Stimulated activated CD4-positive, alpha-beta T cell treated with anti-CD3 and anti-CD28 coated beads, Interleukin-1b, Interleukin-23, amount 100 ng/mL, for 4 hours (primary cell): ENCODE results near the gene HLA-B.
A peak's percentile ranks its signal among the peaks of the same experiment; 100 is the strongest.

Experiments
- DNase-seq, 2 donors: peaks; one replicate each; pipeline ENCODE4 v3.0.0-alpha.2; 2020; ENCODE audit warnings: low read depth in 2 of 2

Gene HLA-B

DNA sequence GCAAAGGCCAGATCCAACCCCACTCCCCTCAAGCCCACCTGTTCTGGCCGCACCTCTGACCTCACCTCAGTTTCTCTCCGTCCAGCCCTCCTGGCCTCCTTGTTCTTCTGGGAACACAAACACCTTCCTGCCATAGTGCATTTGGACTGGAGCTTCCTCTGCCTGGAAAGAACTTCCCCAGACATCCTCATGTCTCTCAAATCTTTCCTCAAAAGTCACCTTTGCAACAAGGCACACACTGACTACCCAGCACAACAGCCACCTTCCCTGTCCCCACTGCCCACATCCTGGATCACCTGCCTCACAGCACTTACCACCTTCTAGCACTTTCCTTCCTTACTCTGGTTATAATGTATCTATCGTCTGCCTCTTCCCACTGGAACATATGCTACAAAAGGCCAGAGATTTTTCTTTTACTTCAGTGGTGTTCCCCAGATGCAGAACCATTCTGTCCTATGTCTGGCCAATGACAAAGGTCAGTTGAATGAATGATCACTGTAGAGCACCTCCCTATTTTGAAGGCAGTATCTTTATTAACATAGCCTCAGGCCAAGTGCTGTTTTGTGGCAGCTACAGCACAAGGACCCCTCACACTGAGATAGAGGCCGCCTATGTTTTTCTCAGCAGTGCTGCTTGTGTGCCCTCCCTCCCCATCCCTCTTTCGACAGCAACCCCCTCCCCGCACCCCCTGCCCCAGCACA lies 4.1 kb downstream of the HLA-B start:
- DNase-seq, result no peak

GRCh38 chr6:31352310-31352682 lies 4.7 kb downstream of the HLA-B start:
- no peak for DNase-seq

DNA sequence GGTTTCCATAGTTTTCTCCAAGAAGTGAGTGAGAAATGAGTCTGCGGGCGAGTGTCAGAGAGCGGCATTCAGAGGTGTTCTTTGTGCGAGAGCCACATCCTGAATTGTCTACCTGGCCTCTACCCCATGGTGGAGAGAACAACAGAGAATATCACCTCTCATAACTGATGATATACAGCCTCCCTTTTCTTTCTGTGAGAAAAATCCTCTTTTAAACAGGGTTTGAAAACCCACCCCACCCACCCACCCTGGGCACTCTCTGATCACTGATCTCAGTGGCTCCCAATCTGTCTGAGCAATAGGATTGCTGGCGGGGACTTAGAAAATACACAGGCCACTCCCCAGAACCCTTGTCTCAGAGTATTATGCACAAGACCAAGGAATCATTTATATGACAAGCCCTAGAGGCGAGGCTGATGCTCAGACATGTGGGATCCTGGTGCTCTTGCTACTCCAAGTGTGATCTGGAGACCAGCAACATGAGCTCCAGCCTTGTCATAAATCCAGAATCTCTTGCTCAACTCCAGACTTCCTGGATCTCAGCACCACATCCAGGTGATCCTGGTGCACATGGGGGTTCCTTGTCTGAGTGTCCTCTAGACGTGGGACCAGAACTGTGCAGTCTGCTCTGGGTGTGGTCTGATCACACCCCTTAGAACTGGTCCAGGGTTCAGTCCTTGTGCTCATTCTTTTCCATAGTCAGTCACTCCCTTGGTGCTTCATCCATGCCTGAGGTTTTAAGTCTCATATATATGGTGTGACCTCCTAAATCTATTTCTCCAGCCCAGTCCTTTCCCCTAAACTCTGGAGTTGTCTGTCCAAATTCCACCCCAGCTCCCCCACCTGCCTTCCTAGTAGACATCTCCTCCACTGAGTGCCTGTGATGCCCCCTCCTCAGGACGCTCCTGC lies 5.3 kb downstream of the HLA-B start:
- no peak for DNase-seq

- DNase-seq, result no peak
Measured at GRCh38 chr6:31351033-31351380, 6.0 kb downstream of the HLA-B start.

GRCh38 chr6:31350196-31351032 lies 6.6 kb downstream of the HLA-B start:
- DNase-seq, result no peak

- no peak for DNase-seq
Measured at GRCh38 chr6:31349301-31349700, 7.7 kb downstream of the HLA-B start.

GRCh38 chr6:31345026-31345730 lies 11.8 kb downstream of the HLA-B start:
- DNase-seq, result no peak

DNA sequence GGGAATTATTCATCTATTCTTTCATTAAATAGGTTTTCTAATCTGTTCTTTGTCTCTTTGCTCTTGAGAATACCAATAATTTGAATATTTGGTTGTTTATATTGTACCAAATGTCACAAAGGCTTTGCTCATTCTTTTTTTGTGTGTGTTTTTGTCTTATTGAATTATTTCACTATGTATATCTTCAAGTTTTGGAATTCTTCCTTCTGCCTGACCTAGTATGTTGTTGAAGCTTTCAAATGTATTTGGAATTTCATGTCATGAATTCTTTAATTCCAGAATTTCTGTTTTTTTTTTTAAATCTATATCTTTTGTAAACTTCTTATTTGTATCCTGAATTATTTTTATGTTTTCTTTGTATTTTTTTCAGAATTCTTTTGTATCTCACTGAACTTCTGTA lies 16.8 kb downstream of the HLA-B start:
- DNase-seq, result no peak

GRCh38 chr6:31339210-31339609 lies 17.8 kb downstream of the HLA-B start:
- no peak for DNase-seq

- DNase-seq, result no peak
Measured at GRCh38 chr6:31336896-31337496, 20.0 kb downstream of the HLA-B start.

- no peak for DNase-seq
Measured at GRCh38 chr6:31332637-31333602, 24.1 kb downstream of the HLA-B start.

DNA sequence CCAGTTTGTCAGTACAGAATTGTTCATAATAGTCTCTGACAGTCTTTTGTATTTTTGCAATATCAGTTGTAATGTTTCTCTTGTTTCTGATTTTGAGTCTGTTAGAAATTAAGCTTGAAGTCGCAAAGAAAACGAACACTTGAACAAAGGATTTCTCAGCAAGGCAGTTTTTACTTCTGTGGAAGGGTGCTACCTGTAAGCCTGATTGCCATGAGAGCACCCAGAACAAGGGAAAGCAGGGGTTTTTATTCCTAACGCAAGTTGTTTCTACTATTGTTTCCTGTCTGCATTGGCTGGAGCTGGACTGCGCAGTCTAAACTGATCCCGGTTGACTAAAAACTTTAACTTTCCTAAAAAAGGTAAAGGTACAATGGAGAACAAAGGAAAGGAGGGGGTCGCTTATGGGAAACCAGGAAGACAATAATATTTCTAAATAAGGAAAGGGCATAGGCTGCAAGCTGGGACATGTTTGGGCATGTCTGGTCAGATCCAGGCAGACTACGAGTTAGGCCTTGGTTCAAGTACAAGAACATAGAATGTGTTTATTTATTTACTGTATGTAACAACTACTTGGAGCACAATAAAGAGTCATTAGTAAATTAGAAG lies 28.5 kb downstream of the HLA-B start:
- no peak for DNase-seq

DNA sequence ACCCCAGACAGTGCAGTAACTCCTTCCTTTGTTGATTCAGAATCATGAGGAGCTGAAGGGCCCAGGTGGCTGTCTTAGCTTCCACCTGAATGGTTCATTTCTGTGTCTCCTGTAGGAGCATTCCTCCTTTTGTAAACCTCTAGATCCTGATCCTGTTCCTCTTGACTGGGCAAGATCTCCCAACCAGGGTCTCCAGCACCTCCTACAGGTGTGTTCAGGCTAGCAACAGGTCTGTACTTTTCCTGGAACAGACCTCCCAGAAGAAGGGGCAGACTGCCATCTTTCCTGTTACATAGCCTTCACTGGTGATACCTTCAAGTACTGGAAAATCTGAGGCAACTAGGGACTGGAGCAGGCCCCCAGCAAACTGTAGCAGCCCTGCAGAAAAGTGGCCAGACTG lies 35.2 kb downstream of the HLA-B start:
- DNase-seq, result no peak

DNA sequence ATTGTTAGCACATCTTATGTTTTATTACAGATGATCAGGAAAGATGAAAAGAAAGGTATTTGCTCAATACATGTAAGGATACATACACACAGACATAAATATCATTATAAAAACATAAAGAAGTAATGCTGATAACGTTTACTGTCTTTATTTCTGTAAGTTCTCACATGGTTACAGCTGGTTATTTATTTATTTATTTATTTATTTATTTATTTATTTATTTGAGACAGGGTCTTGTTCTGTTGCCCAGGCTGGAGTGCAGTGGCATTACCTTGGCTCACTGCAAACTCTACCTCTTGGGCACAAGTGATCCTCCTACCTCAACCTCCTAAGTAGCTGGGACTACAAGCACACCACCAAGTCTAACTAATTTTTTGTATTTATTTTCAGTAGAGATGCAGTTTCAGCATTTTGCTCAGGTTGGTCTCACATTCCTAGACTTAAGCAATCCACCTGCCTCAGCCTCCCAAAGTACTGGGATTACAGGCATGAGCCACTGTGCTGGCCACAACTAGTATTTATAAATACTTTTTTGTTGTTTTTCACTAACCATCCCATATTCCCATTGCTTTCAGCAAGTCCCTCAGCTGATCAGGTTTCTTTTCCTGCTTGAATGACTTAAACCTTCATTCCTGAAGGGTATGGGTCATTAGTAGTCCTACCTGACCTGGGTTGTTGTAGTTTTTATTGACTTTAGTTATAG lies 35.8 kb downstream of the HLA-B start:
- DNase-seq, result no peak

DNA sequence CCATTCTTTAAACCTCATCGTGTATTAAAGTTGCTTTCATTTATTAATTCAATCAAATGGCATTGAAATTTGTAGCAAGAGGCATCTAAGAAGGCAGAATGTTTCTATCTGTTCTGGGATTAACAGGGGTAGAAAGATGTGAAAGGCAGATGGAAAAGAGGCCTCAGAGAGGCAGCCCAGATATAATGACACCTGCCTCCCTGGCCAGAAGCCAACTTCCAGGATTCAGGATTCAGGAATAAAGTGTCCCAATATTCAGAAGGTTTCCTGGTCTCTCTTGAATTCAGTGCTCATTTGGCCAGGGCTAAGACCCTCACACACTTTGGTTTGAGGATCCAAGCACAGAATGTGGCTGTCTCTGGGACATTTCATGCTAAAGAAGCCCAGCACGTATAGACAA lies 39.9 kb downstream of the HLA-B start:
- no peak for DNase-seq

GRCh38 chr6:31309641-31310040 lies 47.3 kb downstream of the HLA-B start:
- no peak for DNase-seq

- DNase-seq, result no peak
Measured at GRCh38 chr6:31308845-31309175, 48.2 kb downstream of the HLA-B start.

DNA sequence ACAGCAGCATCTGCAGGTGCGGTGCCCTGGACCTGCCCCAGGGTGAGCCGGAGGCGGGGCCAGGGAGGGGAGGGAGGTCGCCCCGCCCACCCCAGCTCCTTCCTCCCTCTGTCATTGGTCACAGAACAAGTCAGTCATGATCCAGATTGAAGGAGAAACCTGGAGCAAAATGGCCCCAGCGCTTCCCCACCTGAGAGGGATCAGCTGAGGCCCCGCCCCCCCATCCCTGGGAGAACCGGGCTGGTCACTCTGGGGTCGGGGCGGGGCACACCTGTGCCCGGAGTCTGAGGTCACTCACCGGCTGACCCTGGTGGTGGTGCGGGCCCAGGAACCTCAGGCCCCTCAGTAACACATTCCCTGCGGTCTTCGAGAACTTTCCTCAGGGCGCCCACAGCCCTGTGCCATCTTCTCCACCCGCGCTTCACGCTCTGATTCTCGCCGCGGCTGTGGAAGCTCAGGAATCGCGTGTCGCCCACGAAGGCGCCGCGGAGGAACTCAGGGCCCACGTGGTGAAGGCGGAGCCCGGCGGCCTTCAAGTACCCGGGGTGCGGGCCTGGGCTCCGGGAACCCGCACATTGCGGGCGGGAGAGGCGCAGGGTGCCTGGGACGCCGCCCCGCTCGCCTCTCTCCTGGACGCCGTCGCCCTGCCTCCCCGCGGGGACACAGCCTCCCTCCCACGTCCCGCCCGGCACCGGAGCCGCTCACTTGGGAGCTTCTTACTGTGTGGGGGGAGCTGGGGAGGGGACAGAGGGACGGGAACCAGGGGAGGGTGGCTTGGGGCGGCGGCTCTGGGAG lies 48.7 kb downstream of the HLA-B start:
- peak; percentile 60 to 77 for DNase-seq
